GM18909 (cell line): Measurements from ENCODE around the gene OBI1.
"Not testable (repeated sequence)": the region's sequence is repeated elsewhere in the genome, so short reads cannot be mapped to it uniquely, and the experiment has no call there.

Source experiments
- ATAC-seq: cut with Tn5 transposase; IDR thresholded peaks from one replicate; pipeline ENCODE4 v1.9.1; 2021; ENCODE audit warnings: mild to moderate bottlenecking; ENCODE audit not compliant: unreplicated experiment, poor library complexity

OBI1 gene

GRCh38 chr13:78650717-78651083 is 8.3 kb downstream of the OBI1 start:
- no peak for ATAC-seq

GRCh38 chr13:78649997-78650716 is 8.8 kb downstream of the OBI1 start:
- ATAC-seq: no peak

- not testable (repeated sequence) for ATAC-seq
These were observed 11.8 kb downstream of the OBI1 start for GRCh38 chr13:78647109-78647678.

DNA sequence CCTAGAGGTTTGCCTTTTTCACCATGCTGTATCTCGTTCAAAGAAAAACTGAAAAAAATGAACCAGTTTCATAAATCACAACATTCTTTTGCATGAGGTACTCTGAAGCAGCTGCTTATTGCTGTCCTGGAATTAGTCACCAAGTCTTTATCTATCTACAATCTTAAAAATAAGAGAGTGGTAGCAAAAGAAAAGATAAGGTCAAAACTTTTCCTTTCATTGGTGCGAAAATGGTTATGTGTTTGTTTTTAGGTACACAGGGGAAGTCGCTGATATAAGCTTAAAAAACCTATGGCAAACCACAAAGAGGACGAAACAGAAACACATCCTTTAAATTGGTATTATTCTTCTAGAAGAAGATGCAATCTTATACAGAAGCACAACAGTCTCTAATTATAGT is 20.7 kb downstream of the OBI1 start:
- ATAC-seq: no peak

GRCh38 chr13:78636495-78636894 is 22.5 kb downstream of the OBI1 start:
- ATAC-seq: no peak

GRCh38 chr13:78632996-78633395 is 26.0 kb downstream of the OBI1 start:
- ATAC-seq: no peak

DNA sequence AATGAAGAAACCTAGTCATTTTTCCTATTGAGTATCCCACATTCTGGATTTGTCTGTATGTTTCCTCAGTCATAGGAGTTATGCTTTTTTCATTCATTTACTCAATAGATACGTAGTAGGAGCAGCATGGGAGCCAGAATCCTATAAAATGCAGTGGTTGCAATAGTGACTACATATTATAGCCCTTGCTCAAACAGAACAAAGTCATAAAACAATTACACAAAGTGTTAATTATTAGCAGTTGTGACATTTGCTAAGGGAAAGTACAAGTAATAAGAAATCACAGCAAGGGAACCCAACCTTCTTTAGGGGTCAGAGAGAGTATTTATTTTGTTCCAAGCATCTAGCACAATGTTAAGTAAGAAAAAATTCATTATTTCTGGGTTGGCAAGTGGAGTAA is 27.9 kb downstream of the OBI1 start:
- ATAC-seq: no peak

DNA sequence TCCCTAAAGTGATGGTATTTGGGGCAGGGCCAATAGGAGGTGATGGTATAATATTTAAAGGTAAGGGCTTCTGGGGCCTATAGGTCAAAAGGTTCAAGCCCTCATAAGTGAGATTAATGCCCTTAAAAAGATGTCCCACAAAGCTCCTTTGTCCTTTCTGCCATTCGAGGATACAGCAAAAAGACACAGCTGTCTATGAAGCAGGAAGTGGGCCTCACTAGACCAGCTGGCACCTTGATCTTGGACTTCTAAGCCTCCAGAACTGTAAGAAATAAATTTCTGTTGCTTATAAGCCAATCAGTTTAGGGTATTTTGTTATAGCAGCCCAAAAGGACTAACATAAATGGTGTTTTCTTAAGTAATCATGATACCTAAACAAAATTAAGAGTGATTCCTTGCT is 28.4 kb downstream of the OBI1 start:
- ATAC-seq: no peak

- no peak for ATAC-seq
These were observed 33.6 kb downstream of the OBI1 start for GRCh38 chr13:78625384-78625783.

GRCh38 chr13:78623132-78623531 is 35.8 kb downstream of the OBI1 start:
- no peak for ATAC-seq

DNA sequence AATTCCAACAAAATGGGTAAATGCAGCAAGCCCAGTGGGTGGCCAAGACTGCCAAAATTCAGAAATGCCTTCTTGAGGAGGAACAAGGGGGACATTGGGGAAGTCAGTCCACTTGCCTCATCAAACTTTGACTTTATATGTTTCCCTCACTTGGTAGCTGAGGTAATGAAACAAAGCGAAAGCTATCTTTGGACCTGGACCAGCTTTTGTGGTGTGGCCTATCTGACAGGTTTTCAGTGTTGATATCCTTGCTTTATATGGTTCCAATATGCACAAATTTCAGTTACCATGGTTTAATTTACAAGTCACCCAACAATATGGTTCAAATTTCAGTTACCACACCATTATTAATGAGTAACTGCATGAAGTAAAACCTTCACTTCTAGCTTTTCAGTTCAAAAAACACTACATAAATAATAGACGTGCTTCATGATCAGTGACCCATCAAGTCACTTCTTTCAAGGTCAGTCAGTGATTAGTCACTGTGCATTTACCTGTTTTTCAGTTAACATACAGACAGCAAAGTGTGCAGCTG is 38.0 kb downstream of the OBI1 start:
- ATAC-seq: no peak

- ATAC-seq: no peak
These were observed 40.5 kb downstream of the OBI1 start for GRCh38 chr13:78618411-78618810.

GRCh38 chr13:78611040-78611439 is 47.9 kb downstream of the OBI1 start:
- no peak for ATAC-seq

- no peak for ATAC-seq
These were observed 48.5 kb downstream of the OBI1 start for GRCh38 chr13:78610381-78610883.

DNA sequence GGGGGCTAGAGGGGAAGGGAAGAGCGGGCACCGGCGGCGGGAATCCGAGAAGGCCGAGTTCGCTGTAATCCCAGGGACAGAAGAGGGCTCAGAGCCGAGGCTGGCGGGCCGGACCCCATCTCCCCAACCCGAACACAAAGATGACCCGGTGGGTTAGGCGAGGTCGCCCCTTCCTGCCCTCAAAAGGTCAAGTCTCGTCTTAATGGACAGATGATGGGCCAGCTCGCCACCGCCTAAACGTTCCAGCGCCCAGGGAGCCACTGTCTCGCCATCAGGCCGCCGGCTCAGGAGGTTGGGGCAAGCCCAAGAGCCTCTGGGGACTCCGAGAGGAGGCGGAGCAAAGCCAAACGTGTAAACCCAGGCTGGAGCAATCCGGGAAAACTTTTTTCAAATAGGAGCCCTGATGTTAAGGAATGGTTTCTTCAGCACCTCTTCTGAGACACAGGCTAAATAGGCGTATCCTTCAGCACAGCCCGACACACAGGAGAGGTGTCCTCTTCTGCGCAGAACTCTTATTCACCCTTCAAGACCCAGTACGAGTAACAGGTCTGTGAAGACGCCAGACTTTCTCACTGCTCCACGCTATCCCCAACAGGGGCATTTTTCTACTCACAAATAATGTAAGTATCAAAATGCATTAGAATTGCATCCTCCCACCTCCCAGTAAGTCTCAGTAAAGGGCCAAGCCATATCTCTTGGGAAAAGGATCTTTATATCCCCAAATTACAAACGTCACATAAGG is 49.3 kb downstream of the OBI1 start:
- ATAC-seq: no peak

- ATAC-seq: no peak
These were observed 50.1 kb downstream of the OBI1 start for GRCh38 chr13:78608688-78609463.

- ATAC-seq: no peak
These were observed 50.7 kb downstream of the OBI1 start for GRCh38 chr13:78608252-78608687.

GRCh38 chr13:78607409-78608251 is 51.3 kb downstream of the OBI1 start:
- ATAC-seq: no peak
